Jurkat, Clone E6-1 (cell line): ENCODE results near the gene HAPLN3.

Experiments used
- DNase-seq: peaks from one replicate; pipeline ENCODE4 v3.0.0-alpha.2; 2011; ENCODE audit warnings: low read depth, low spot score
- H3K4me3 ChIP-seq: 2 replicates; pipeline ENCODE4 v1.5.1; 2011; ENCODE audit warnings: mild to moderate bottlenecking, low read length, control low read depth, moderate library complexity

Gene HAPLN3

GRCh38 chr15:88873786-88874185, 21.6 kb downstream of the HAPLN3 start:
- H3K4me3 ChIP-seq = no peak overlapping the region
- DNase-seq = no peak

- H3K4me3 ChIP-seq = no peak overlapping the region
- DNase-seq = no peak
Observed at GRCh38 chr15:88872706-88873105, 22.6 kb downstream of the HAPLN3 start.

- no peak overlapping the region for H3K4me3 ChIP-seq
- DNase-seq = no peak
Observed at GRCh38 chr15:88872106-88872505, 23.2 kb downstream of the HAPLN3 start.

- no peak for DNase-seq
- H3K4me3 ChIP-seq = no peak overlapping the region
Observed at GRCh38 chr15:88871313-88871712, 24.0 kb downstream of the HAPLN3 start.

GRCh38 chr15:88866295-88866881, 29.0 kb downstream of the HAPLN3 start:
- no peak for DNase-seq
- no peak overlapping the region for H3K4me3 ChIP-seq

- H3K4me3 ChIP-seq = no peak overlapping the region
- DNase-seq = no peak
Observed at GRCh38 chr15:88865498-88866099, 29.7 kb downstream of the HAPLN3 start.

GRCh38 chr15:88864861-88865497, 30.4 kb downstream of the HAPLN3 start:
- DNase-seq = no peak
- no peak overlapping the region for H3K4me3 ChIP-seq

- DNase-seq = no peak
- H3K4me3 ChIP-seq = no peak overlapping the region
Observed at GRCh38 chr15:88863412-88863811, 31.9 kb downstream of the HAPLN3 start.

- H3K4me3 ChIP-seq = no peak overlapping the region
Observed at GRCh38 chr15:88860212-88860611, 35.1 kb downstream of the HAPLN3 start.

GRCh38 chr15:88859550-88859949, 35.8 kb downstream of the HAPLN3 start:
- no peak for DNase-seq

More at GRCh38 chr15:88860212-88860611, 35.1 kb downstream of the HAPLN3 start:
- DNase-seq = no peak

GRCh38 chr15:88858934-88859333, 36.4 kb downstream of the HAPLN3 start:
- no peak overlapping the region for H3K4me3 ChIP-seq
- DNase-seq = no peak

More at GRCh38 chr15:88859550-88859949, 35.8 kb downstream of the HAPLN3 start:
- H3K4me3 ChIP-seq = no peak overlapping the region

GRCh38 chr15:88852476-88852875, 42.9 kb downstream of the HAPLN3 start:
- DNase-seq = no peak
- no peak overlapping the region for H3K4me3 ChIP-seq

GRCh38 chr15:88849376-88850072, 45.8 kb downstream of the HAPLN3 start:
- no peak overlapping the region for H3K4me3 ChIP-seq
- DNase-seq = no peak

GRCh38 chr15:88848203-88848602, 47.1 kb downstream of the HAPLN3 start:
- DNase-seq = no peak
- no peak overlapping the region for H3K4me3 ChIP-seq

GRCh38 chr15:88847144-88847543, 48.2 kb downstream of the HAPLN3 start:
- no peak overlapping the region for H3K4me3 ChIP-seq

GRCh38 chr15:88845616-88846015, 49.7 kb downstream of the HAPLN3 start:
- no peak for DNase-seq
- no peak overlapping the region for H3K4me3 ChIP-seq

More at GRCh38 chr15:88847144-88847543, 48.2 kb downstream of the HAPLN3 start:
- no peak for DNase-seq

- H3K4me3 ChIP-seq = no peak overlapping the region
- DNase-seq = no peak
Observed at GRCh38 chr15:88844749-88845386, 50.5 kb downstream of the HAPLN3 start.

GRCh38 chr15:88843334-88843733, 52.0 kb downstream of the HAPLN3 start:
- no peak for DNase-seq

GRCh38 chr15:88842156-88842555, 53.2 kb downstream of the HAPLN3 start:
- H3K4me3 ChIP-seq = no peak overlapping the region
- no peak for DNase-seq

More at GRCh38 chr15:88843334-88843733, 52.0 kb downstream of the HAPLN3 start:
- H3K4me3 ChIP-seq = no peak overlapping the region
